GM19239 (cell line): Measurements from ENCODE around the gene SPIRE2.

ENCODE experiments used
- DNase-seq: peaks from one replicate; pipeline ENCODE4 v3.0.0; 2011; ENCODE audit warnings: low spot score; ENCODE audit not compliant: insufficient read length
- FAIRE-seq: peaks from 2 replicates; lab custom pipeline; 2011; peaks lifted over from hg19 to GRCh38; lab: Jason Lieb, UNC

Gene SPIRE2

DNA sequence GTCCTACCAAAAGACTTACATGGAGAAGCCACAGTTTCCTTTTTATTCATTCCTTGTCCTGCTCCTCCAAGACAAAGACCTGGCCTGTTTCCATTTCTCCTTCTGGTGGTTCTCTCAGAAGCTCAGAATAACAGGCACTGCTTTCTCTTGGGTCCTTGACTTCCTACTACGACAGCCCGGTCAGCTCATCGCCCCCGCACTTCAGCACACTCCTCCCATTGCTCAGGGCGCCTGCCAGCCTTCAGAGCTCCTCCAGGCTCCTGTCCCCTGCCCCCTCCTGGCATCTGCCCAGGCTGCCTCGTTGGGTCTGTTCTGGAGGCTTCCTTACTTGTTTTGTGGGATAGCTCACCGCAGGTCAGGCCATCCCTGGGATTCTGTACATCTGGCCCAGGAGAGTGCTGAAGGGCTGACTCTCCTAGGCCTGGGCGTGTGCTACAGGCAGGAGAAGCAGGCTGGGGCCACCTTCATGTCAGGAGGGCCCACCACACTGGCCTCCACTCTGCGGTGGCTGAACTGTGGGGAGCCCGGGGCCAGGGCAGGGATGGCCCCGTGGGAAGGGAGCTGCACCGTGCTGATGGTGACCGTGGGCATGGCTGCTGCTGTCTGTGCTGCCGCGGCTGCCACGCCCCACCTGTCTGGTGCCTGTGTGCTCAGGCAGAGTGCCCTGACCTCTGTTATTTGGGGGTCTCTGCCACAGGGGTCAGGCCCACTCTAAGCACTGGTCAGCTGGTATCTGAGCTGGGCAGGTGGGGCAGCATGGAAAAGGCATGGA lies 62.8 kb downstream of the SPIRE2 start:
- FAIRE-seq, result no peak
- no peak for DNase-seq

GRCh38 chr16:89892055-89892630 lies 63.9 kb downstream of the SPIRE2 start:
- FAIRE-seq (no peak), DNase-seq (no peak)

GRCh38 chr16:89892635-89893034 lies 64.4 kb downstream of the SPIRE2 start:
- DNase-seq (no peak), FAIRE-seq (no peak)

DNA sequence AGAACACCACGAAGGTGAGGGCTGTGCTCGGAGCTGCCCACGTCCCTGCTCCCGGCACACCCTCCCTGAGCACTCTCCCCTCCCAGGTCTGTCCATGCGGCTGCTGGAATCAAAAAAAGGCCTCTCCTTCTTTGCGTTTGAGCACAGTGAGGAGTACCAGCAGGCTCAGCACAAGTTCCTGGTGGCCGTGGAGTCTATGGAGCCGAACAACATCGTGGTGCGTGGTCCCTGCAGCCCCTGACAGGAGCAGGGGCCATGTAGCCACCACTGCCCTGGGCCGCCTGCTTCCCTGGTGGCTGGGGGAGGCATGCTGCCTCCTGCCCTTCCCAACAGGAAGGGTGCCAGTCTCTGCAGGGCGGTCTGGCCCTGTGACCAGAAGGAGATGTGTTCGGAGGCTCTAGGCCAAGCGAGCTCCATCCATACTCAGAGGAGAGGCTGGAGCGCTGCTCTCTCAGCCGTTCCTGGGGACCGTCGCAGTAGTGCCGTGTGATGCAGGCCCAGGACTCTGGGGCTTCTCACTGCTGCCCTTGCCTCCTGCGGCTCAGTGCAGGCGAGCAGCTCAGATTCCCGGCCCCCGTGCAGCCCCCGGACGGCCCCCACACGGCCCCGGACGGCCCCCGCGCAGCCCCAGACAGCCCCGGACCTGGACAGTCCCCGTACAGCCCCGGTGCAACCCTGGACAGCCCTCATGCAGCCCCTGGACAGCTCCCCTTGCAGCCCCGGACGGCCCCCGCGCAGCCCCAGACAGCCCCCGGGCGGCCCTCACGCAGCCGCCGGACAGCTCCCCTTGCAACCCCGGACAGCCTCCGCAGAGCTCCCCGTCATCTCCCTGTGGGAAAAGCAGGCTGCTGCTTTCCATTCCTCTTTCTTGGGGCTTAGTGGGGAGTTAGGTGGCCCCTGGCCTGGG lies 65.6 kb downstream of the SPIRE2 start:
- DNase-seq (no peak), FAIRE-seq (no peak)

DNA sequence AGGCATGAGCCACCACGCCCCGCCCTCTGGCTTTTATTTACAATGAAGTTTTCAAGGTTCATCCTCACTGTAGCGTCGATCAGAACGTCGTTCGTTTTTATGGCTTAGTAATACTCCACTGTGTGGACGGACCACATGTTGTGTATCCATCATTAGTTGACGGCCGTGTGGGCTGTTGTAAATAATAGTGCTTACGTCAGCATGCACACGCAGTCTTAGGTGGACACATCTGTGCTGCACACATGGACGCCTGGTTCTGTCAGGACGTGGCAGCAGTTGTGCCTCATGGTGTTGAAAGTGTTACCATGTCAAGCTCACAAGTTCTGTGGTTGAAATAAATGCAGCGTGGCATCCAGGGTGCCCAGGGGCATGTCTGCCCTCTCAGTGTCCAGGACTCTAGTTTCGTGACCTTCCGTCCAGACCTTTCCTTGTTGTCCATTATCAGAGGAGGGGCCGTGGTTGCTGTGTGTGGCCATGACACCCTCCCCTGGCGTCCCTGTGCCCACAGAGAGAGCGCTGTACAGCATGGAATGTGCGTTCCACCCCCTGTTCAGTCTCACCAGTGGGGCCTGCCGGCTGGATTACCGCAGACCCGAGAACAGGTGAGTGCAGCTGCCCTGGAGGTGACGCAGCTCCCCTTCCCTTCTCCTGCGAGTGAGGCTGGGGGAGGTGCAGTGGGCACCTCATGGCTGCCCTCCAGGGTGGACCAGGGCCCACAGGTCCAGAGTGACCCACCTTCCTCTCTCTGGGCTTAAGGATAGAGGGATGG lies 67.4 kb downstream of the SPIRE2 start:
- DNase-seq, result no peak
- no peak for FAIRE-seq

DNA sequence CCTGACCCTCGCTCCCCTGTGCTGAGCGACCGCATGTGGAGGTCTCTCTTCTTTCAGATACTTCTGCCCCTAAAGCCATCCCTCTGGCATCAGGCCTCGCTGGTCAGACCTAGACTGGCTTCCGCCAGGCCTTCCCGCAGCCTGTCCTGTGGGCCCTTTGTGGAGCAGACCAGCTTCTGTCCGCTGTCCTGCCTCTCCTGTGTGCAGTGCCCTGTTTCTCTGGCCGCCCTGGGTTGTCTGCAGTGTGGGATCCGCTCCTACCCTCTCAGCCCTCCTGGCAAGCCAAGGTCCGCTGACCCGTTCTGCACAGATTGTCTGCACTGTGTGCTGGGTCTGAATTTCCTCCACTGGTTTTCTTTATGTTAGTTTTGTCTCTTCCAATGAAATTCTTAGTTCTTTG lies 68.9 kb downstream of the SPIRE2 start:
- FAIRE-seq, result no peak
- DNase-seq, result no peak

DNA sequence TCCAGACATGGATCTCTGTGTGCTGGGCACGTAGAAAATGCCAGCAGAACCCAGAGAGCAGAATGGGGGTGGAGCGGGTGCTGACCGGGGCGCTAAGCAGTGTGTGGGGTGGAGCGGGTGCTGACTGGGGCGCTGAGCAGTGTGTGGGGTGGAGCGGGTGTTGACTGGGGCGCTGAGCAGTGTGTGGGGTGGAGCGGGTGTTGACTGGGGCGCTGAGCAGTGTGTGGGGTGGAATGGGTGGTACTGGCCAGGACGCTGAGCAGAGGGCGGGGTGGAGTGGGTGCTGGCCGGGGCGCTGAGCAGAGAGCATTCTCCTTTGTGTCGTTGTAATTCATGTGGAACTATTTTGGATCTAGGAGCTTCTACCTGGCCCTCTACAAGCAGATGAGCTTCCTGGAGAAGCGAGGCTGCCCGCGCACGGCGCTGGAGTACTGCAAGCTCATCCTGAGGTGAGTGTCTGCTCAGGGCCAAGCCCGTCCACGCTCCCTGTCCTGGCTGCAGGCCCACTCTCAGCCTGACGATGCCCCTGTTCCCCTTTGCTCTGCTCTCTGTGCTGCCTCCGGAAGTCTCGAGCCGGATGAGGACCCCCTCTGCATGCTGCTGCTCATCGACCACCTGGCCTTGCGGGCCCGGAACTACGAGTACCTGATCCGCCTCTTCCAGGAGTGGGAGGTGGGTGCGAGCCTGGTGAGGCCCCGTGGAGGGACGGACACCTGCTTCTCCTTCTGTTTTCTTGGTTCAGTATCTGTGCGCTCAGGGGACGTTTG lies 70.1 kb downstream of the SPIRE2 start:
- no peak for DNase-seq
- no peak for FAIRE-seq

DNA sequence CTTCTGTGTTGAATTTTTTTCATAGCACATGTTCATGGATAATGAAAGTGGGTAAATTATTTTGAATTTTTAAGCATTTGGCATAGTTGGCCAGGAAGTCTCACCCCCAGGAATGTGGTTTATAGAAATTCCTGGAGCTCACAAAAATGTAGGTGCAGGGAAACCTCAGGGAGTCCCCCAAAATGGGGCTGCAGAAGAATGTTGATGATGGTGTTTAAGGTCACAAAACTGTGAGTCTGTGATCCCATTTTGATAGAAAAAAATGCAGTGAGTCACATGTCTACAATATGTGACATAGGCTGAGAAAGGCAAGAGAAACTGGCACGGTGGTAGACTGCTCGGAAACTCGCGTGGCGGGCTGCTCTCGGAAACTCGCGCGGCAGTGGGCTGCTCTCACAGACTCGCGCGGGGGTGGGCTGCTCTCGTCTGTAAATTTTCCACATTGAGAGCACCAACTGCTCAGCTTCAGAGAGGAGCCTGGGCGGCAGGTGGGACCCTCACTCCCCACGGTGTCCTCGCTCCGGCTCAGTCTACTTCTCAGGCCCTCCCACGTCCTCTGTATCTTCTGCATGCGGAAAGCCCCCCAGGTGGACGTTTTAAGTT lies 71.7 kb downstream of the SPIRE2 start:
- no peak for FAIRE-seq
- no peak for DNase-seq

- FAIRE-seq (no peak), DNase-seq (no peak)
Observed at GRCh38 chr16:89900885-89901284, 72.6 kb downstream of the SPIRE2 start.

GRCh38 chr16:89902980-89903379 lies 74.7 kb downstream of the SPIRE2 start:
- FAIRE-seq, result no peak

DNA sequence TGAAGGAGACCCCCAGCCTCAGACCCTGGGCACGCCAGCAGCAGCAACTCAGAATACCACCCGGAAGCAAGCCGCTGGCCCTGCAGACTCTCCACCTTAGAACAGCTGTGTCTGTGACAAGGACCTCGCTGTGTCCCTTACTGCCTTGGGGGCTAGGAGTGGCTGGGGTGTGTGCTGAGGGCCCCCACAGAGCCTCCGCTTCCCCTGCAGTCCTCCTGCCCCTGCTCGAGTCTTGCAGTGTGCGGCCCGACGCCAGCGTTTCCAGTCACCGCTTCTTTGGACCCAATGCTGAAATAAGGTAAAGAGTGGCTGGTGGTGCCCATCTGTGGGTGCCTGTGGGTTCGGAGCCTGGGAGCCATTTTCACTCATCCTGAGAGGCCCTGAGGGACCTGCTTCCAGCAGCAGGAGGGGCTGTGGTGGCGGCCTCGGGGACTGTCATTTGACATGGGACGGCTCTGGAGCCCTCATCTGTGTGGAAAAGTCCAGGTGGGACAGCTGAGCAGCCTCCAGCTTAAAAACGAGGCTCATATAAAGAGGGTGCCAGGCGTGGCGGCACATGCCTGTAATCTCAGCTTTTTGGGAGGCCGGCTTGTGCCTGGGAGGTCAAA lies 75.7 kb downstream of the SPIRE2 start:
- FAIRE-seq, result no peak
- DNase-seq, result no peak

More at GRCh38 chr16:89902980-89903379, 74.7 kb downstream of the SPIRE2 start:
- DNase-seq, result no peak

DNA sequence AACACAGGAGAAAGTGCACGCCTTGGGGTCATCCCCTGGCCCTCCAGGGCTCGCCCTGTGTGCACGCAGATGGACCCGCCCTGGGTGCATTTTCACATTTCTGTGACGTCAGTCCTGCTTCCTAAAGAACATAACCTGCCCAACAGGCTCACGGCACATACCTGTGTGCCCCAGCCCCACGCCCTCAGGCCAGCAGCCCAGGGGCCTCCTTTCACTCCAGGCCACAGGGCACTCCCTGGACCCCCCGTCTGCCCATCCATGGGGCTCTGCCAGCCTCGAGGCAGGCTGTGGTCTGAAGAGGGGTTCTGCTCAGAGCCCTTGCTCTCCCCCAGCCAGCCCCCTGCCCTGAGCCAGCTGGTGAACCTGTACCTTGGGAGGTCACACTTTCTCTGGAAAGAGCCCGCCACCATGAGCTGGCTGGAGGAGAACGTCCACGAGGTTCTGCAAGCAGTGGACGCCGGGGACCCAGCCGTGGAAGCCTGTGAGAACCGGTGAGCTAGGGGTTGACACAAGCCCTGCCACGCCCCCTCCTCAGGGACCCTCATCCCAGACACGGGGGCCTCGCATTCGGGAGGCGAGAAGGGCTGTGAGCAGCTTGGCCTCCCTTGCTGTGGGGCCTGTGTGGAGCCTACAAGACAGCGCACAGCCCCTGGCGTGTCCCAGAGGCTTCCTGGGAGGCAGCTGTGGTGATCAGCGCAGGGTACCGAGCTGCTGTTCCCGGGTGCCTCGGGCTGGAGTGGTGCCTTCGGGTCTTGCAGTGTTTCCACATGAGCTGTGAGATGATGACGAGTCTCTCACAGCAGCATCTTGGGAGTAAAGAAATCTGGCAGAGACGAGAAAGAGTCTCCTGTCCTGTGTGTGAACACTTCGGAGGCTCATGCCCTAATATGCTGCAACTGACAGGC lies 76.6 kb downstream of the SPIRE2 start:
- DNase-seq, result no peak

GRCh38 chr16:89905511-89906139 lies 77.3 kb downstream of the SPIRE2 start:
- DNase-seq (no peak), FAIRE-seq (no peak)

More for the DNA sequence above, 76.6 kb downstream of the SPIRE2 start:
- no peak for FAIRE-seq

DNA sequence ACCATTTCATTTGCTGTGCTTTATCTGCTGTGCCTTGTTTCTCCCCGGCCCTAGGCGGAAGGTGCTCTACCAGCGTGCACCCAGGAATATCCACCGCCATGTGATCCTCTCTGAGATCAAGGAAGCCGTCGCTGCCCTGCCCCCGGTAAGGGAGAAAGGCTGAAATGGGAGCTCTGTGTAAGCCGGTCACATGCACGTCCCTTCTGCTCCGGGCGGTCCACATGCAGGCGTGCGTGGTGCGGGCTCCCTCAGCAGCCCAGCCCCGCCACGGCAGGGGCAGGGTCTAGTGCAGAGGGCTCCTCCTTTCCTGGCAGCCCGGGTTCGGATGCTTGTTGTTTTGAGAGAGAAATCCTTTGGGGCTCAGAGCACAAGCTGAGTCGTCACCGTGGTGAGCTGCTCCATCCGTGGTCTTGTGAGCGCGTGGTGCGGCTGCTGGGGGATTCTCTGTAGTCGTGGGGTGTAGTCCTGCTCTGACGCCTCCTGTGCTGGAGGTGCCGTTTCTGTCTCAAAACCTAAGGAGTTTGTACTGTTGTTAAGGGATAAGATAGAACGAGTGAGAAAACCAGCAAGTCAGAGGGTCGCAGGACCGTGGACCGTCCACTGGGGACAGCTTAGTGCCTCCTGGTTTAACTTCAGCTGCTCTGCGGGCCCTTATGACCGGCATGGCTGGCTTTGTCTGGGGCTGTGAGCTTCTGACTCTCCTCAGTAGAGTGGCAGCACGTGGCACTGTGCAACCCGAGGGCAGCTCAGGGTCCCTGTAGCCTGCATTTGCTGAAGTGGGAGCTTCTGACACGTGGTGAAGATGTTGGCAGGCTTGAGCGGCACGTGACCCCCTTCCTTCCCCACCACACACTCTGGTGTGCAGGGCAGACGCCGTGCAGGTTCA lies 78.1 kb downstream of the SPIRE2 start:
- FAIRE-seq (no peak), DNase-seq (no peak)

DNA sequence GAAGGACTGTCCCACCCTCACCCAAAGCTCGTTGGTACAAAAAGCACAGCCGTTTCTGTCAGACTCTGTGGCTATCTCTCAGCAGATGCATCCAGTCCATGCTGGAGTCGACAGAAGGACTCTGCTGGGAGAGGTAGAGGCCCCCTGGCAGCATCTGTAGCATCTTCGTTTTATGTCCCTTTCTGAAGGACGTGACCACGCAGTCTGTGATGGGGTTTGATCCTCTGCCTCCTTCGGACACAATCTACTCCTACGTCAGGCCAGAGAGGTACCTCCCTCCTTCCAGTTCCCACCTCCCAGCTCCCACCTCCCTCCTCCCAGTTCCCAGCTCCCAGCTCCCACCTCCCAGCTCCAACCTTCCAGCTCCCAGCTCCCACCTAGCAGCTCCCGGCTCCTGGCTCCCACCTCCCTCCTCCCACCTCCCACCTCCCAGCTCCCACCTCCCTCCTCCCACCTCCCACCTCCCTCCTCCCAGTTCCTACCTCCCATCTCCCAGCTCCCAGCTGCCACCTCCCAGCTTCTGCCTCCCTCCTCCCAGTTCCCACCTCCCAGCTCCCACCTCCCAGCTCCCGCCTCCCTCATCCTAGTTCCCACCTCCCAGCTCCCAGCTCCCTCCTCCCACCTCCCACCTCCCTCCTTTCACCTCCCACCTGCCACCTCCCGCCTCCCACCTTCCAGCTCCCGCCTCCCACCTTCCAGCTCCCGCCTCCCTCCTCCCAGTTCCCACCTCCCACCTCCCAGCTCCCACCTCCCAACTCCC lies 79.0 kb downstream of the SPIRE2 start:
- DNase-seq, result no peak
- FAIRE-seq, result no peak

GRCh38 chr16:89908236-89908635 lies 80.0 kb downstream of the SPIRE2 start:
- DNase-seq (no peak), FAIRE-seq (no peak)
